Measurements from ENCODE around the gene MMP14. TPM values are rescaled to one million over a fixed set of nuclear protein-coding genes. Genes with fewer than 3 reads are reported as not detected.

MMP14 gene
- total and polyA plus RNA-seq, 2 of the 13 experiments (the other 11 are each of a cell fraction or from before 2014, with no cell fraction given) = 5.2 to 9.8 TPM

DNA sequence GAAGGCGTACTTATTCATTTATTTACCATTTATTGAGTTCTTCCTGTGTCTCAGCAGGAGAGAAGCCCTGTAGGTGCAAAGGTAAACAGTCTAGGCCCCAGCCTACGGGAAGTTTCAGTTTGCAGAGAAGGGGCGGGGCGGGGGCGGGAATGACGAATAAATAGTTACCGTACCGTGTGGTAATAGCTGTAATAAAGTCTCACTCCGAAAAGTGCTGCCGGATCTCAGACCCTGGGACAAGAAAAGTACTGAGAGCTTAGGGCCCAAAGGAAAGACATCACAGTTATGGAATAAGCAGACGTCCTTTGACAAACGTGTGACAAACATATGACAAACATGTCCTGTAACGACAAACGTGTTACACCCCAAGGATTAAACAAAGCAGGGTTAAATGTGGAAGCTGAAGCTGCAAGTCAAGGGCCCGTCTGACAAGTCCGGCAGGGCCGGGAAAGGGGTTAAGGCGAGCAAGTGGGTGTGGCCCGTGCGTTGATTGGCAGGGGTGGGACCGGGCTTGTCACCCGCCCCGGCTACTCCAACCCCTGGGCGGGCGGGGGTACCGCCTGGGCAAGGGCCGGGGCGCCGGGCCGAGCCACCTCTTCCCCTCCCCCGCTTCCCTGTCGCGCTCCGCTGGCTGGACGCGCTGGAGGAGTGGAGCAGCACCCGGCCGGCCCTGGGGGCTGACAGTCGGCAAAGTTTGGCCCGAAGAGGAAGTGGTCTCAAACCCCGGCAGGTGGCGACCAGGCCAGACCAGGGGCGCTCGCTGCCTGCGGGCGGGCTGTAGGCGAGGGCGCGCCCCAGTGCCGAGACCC lies 35.0 kb downstream of the MMP14 start, which contains the start of gene LRP10 (continued):
- TF ChIP-seq, protein P1, sequence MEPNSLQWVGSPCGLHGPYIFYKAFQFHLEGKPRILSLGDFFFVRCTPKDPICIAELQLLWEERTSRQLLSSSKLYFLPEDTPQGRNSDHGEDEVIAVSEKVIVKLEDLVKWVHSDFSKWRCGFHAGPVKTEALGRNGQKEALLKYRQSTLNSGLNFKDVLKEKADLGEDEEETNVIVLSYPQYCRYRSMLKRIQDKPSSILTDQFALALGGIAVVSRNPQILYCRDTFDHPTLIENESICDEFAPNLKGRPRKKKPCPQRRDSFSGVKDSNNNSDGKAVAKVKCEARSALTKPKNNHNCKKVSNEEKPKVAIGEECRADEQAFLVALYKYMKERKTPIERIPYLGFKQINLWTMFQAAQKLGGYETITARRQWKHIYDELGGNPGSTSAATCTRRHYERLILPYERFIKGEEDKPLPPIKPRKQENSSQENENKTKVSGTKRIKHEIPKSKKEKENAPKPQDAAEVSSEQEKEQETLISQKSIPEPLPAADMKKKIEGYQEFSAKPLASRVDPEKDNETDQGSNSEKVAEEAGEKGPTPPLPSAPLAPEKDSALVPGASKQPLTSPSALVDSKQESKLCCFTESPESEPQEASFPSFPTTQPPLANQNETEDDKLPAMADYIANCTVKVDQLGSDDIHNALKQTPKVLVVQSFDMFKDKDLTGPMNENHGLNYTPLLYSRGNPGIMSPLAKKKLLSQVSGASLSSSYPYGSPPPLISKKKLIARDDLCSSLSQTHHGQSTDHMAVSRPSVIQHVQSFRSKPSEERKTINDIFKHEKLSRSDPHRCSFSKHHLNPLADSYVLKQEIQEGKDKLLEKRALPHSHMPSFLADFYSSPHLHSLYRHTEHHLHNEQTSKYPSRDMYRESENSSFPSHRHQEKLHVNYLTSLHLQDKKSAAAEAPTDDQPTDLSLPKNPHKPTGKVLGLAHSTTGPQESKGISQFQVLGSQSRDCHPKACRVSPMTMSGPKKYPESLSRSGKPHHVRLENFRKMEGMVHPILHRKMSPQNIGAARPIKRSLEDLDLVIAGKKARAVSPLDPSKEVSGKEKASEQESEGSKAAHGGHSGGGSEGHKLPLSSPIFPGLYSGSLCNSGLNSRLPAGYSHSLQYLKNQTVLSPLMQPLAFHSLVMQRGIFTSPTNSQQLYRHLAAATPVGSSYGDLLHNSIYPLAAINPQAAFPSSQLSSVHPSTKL (CRISPR knock-in tag; IDR thresholded peaks at IDR 0.05) = peak; percentile 89
- TF ChIP-seq ZNF550 (CRISPR knock-in tag; IDR thresholded peaks at IDR 0.05; ENCODE audit: borderline replicate concordance) = 0 out of 2 replicates have a peak, but pooled peaks have one; percentile 17
- peak; percentile 92; the same call in 1 of the 2 replicates for TF ChIP-seq MAF1 (CRISPR knock-in tag; IDR thresholded peaks at IDR 0.05; ENCODE audit: borderline replicate concordance)
- no peak for TF ChIP-seq ATF5 (CRISPR knock-in tag; IDR thresholded peaks at IDR 0.05; ENCODE audit: low read depth)
- peak; percentile 81 for TF ChIP-seq HNRNPLL (IDR thresholded peaks at IDR 0.05; ENCODE audit: low read depth, low read length, poor library complexity, severe bottlenecking)
- no peak; the same call in none of the 2 replicates for TF ChIP-seq ZNF280B (CRISPR knock-in tag; IDR thresholded peaks at IDR 0.05; ENCODE audit: borderline replicate concordance)
- no peak for TF ChIP-seq TCF12 (IDR thresholded peaks at IDR 0.05)
- peak; percentile 92 for TF ChIP-seq TCF12 (CRISPR knock-in tag; IDR thresholded peaks at IDR 0.05)
- TF ChIP-seq FOXO1 (CRISPR knock-in tag; IDR thresholded peaks at IDR 0.05) = peak; percentile 79
- TF ChIP-seq ELK4 (CRISPR knock-in tag; IDR thresholded peaks at IDR 0.05; ENCODE audit: borderline replicate concordance) = peak; percentile 70; the same call in 1 of the 2 replicates
- no peak for TF ChIP-seq ZNF382 (CRISPR knock-in tag; IDR thresholded peaks at IDR 0.05; ENCODE audit: borderline replicate concordance)
- TF ChIP-seq SKIL (CRISPR knock-in tag; IDR thresholded peaks at IDR 0.05; ENCODE audit: borderline replicate concordance) = peak; percentile 88
- peak; percentile 81; the same call in 1 of the 2 replicates for TF ChIP-seq SIN3A (IDR thresholded peaks at IDR 0.05; ENCODE audit: borderline replicate concordance, low read depth, low read length)
- TF ChIP-seq HNF4A (CRISPR knock-in tag; IDR thresholded peaks at IDR 0.05) = peak; percentile 41; the same call in 1 of the 2 replicates
